Stimulated activated CD8-positive, alpha-beta memory T cell treated with anti-CD3 and anti-CD28 coated beads, Interleukin-7, amount 100 ng/mL, for 48 hours (primary cell): ENCODE results near the gene SLC25A45.
"Not testable (repeated sequence)": the region's sequence is repeated elsewhere in the genome, so short reads cannot be mapped to it uniquely, and the experiment has no call there.

Source experiments
- DNase-seq, 2 donors: peaks; one replicate each; pipeline ENCODE4 v3.0.0-alpha.2; 2020; ENCODE audit warnings: low read depth in 1 of 2; ENCODE audit errors: extremely low read depth in 1 of 2

Gene SLC25A45

DNA sequence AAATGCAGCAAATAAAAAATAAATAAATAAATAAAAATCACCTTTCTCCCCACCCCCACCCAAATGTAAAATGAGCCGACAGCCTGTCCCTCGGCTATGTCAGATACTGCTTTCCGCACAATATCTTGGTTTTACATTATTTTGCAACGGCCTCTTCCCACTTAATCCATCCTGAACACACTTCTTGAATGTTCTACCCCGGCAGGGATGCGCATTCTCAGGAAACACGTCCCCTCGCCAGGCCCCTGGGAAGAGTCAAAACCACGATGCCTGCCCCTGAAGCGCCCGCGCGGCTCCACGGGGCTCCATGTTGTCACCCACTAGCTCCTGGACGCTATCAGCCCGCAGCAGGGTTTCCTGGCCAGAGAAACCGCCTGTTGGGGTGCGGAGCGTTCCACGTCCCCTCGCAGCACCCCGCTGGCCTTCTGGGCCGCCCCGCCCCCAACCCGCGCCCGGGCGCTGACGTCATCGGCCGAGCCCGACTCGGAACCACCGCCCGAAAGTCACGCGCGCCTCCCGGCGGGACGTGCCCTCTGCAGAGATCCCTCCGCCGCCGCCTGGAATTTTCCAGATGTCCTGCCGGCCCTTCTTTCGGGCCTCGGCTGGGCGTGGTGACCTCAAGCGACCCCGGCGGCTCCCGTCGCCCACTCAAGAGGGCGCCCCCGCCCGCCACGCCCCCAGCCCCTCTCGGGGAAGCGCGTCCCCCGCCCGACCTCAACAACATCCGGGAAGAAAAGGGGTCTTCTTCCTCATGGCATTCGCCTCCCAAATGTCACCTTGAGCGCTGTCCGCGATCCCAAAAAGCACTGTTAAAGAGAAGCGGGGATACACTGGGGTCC lies 39.6 kb upstream of the SLC25A45 start:
- DNase-seq, result peak; percentile 94 to 95

DNA sequence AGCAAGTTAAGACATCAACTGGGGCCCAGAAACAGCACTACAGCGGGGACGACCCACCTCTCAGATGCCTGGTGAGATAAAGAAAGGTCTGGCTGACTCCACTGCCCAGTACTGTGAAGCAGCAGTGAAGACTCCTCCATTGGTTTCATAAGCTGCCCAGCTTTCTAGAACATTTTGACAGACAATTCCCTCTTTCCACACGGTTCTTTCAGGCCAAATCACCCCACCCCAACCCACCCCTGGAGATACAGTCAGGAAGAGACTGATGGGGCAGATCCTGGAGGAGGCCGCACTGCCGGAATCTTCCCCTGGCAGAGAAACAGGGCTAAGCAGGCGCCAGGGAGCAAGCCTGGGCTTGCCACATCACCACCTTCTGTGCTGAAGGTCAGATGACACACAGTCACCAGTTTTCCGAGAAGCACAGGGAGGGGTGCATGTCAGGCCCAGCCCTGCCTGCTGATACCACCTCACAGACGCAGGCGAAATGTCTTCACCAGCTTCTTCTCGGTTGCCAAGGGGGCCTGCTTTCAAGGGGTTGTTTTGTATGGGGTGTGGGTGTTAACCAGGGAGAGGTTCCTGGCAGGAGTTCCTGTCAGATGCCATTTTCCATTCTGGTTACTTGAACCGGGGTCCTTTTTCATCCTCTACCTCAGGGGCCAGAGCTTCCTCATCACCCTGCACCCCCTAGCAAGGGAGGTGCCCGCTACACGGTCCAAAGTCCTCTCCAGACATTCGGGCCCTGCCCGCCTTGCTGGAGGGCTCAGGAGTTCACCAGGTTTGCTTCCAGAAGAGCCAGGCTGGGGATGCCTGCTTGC lies 38.7 kb upstream of the SLC25A45 start:
- DNase-seq, result peak; percentile 82 to 92

DNA sequence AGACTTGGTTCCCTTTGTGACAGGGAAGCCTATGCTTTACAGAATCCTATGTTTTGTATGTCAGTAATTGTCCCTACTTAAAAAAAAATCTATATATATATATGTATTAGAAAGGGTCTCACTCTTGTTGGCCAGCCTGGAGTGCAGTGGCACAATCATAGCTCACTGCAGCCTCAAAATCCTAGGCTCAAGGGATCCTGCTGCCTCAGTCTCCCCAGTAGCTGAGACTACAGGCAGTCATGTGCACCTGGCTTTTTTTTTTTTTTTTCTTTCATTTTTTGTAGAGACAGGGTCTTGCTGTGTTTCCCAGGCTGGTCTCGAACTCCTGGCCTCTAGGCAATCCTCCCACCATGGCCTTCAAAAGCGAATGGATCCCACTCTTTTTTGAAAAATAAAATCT lies 38.1 kb upstream of the SLC25A45 start:
- no peak for DNase-seq

GRCh38 chr11:65419772-65420481 lies 37.5 kb upstream of the SLC25A45 start:
- no peak for DNase-seq

DNA sequence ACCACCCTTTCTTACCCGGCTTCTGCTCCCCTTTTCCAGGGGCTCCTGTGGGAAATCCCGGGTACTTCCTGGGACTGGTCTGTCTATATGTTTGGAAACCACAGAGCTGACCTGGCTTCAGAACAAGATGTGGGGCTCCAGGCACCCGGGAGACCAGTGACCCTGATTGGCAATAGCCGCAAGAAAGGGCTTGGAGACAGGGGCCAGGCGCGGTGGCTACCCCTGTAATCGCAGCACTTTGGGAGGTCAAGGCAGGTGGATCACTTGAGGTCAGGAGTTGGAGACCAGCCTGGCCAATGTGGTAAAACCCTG lies 37.0 kb upstream of the SLC25A45 start:
- no peak for DNase-seq

DNA sequence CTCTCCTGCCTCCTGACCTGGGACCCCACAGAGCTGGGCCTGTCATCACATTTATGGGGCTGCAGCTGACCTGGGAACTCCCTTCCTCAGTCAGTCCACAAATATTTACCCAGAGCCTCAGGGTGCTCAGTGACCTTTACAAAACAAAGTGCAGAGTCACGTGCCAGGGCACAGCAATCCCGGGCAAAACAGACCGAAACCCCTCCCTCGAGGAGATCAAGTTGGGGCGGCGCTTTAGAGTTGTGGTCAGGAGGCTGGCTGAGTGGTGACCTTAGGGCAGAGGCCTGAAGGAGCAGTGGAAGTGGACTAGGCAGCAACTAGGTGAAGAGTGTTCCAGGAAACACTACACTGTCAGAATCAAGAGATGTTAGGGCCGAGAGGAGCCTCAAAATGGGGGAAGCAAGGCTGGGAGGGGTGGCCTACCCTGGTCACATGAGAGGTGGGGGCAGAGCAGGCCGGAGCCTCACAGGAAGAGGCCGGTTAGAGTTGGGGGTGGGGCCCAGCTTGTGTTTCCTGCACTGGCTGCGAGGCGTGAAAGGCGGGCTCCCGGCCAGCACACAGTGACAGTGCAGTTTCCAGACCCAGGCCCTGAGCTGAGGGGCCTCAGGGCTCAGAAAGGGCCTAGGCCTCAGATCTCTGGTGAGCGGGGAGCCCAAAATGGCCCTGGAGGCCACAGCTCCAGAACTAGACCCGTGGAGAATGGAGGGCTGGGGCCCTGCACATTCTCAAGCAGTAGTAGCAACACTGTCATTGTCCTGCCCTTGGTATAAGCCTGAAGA lies 36.4 kb upstream of the SLC25A45 start:
- peak; percentile 87 to 94 for DNase-seq

- no peak for DNase-seq
Measured at GRCh38 chr11:65418431-65418680, 35.9 kb upstream of the SLC25A45 start.

GRCh38 chr11:65417702-65418430 lies 35.4 kb upstream of the SLC25A45 start:
- no peak for DNase-seq

DNA sequence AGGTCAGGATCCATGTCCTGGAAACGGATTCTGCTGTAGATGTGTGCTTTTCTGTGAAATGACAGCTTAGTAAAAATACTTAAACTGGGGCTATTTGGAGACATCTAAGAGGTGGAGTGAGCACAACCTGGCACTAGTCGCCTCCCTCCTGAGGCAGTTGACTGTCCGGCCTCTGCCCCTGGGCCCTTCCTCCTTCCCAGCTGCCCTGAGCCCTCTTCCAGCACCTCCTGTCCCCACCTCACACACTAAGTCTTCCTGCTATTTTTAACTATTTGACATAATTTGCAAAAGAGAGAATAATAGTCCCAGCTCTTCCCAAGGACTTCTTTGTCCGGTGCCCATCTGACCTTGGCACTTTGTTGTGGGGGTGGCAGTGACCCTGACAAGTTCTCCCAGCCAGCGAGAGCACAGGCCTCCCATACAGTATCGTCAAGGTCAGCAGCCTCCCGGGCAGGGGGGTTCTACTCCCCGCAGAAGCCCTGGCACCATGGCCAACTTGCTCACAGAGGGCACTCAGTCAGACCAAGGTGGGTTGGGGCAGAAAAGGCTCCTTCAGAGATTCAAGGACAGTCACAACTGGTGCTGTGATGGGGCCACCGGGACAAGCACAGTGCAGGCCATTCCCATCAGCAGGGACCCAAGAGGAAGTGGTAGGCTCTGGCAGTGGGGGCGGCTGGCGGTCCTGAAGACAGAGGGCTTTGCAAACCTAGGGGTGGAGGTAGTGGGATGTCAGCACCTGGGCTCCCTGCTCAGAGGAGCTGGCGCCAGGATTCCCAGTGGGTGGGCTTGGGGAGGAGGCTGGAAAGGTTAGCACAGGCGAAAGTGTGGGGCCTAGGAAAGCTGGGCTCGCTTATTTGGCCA lies 34.6 kb upstream of the SLC25A45 start:
- no peak for DNase-seq

- peak; percentile 83 to 89 for DNase-seq
Measured at GRCh38 chr11:65416341-65416824, 33.9 kb upstream of the SLC25A45 start.

DNA sequence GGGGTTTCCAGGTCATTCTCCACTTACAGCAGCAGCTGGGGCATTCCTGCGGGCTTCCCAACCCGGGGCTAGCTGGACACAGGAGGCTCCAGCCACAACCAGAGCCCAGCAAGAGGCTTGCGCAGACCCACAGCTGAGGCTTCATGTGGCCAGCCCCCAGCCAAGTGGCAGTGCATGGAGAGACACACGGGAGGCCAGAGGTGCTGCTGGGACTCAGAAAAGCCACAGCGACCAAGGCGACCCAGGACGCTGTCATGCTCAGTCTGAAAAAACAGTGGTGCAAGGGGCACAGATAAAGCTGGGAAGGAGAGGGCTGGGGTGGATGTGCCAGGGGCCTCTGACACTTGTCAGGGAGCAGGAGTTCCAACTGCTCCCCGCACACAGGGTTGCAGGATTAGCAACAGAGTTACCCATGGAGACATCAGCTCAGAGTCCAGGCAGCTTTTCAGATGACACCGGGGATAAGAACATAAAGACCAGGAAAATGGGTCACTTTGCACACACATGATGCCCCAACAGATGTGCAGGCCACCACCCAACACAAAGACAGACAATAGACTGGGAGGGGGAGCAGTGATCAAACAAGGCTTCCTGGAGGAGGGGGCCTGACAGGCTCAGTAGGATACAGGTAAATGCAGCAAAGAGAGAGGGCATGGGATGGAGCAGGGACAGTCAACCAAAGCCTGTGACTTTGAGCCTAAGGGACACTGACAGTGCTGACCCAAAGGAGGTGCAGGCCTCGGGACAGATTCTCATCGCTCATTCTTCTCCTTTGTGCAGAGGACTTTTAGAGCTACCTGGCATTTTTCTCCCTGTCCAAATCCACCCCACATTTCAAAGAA lies 33.3 kb upstream of the SLC25A45 start:
- DNase-seq, result no peak

GRCh38 chr11:65414776-65415498 lies 32.5 kb upstream of the SLC25A45 start:
- DNase-seq, result no peak

- DNase-seq, result not testable (repeated sequence)
Measured at GRCh38 chr11:65413077-65413664, 30.7 kb upstream of the SLC25A45 start.

DNA sequence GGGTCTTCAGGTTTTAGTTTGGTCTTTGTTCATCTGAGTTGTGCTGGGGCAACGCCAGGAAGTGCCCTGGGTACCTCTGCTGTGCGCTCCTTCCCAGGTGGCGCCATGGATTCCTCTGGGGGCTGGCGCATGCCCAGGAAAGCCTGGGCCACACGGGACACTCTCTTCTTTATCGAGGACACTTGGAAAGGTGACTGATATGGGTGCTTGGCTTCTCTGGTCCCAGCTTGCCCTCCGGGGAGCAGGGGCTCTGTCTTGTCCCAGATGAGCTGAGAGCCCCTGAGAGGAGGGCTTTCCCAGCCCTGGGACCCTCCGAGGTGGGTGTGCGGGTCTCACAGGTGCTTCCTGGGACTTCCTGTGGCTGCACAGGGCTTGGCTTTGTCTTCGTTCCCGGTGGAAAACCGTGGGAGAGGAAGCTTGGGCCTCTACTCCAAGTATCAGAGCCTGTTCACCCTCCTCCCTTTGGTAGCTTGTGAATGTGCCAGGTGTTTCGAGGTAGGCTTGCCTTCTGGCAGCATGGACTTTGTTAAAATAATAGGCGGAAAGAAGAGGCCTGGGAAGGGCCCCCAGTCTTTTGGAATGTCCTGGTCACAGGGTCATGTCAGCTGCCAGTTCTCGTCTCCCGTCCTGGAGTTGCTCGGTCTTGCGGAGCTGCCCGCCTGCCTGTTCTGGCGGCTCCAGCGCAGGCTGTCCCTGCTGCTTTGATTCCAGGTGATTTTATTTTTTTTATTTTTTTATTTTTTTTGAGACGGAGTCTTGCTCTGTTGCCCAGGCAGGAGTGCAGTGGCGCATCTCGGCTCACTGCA lies 30.0 kb upstream of the SLC25A45 start:
- DNase-seq, result no peak

- DNase-seq, result no peak
Measured at GRCh38 chr11:65411681-65412070, 29.2 kb upstream of the SLC25A45 start.

DNA sequence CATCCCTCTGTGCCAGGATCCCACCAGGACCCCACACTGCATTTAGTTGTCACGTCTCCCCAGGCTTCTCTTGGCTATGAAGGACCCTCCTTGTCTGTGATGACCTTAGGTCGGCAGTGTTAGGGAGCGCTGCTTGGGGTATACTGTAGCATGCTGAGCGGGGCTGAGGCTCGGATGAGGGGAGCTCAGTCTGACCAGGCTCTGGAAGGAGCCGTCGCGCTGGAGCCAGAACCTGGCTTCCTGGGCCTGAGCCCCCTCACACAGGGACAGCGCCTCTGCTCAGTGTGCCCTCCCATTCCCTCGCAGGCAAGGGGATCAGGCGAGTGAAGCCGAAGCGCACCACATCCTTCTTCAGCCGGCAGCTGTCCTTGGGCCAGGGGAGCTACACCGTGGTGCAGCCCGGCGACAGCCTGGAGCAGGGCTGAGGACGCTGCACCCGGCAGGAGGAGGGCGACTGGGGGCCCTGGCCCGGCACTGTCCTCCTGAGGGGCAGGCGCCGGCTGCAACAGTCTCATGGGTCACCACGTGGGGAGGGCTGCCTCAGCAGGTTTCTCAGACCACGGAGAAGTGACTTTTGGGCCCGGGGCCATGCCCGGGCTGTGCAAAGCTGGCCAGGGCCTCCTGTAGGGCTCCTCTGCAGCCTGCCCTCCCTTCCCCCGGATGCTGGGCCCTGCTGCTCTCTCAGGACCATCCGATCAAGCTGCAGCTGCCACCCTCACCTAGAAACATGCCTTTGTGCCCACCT lies 28.7 kb upstream of the SLC25A45 start:
- DNase-seq, result no peak
